HG03571 (cell line): ENCODE measurements around the gene CD27.
"Not testable (repeated sequence)": the region's sequence is repeated elsewhere in the genome, so short reads cannot be mapped to it uniquely, and the experiment has no call there.

Source experiments
- ATAC-seq: cut with Tn5 transposase; IDR thresholded peaks from one replicate; pipeline ENCODE4 v1.9.1; 2021; ENCODE audit not compliant: unreplicated experiment

Gene CD27

DNA sequence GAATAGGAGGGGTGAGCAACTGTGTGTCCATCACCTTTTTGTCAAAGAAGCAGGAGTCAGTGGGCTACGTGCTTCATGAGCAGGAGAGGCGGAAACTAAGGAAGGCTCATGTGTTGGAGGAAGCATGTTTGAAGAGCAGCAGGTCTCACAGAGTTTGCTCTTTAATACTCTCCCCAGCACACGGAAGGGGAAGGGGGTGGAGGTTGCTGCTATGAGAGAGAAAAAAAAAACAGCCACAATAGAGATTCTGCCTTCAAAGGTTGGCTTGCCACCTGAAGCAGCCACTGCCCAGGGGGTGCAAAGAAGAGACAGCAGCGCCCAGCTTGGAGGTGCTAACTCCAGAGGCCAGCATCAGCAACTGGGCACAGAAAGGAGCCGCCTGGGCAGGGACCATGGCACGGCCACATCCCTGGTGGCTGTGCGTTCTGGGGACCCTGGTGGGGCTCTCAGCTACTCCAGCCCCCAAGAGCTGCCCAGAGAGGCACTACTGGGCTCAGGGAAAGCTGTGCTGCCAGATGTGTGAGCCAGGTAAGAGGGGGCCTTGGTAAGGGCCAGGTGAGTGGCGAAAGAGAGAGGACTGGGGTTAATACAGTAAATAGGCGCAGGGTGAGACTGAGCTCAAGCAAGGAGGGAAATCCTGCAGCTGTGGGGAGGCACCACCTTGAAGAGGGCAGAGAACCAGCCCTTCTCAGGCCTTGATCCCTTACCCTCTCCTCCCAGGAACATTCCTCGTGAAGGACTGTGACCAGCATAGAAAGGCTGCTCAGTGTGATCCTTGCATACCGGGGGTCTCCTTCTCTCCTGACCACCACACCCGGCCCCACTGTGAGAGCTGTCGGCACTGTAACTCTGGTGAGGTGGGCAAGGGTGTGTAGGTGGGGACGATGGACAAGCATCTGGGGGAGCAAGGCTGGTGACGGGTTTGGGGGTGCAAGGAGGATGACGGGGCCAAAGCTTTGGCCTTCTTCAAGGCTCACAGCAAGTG, at the start of gene CD27:
TSS of gene CD27 (plus strand) at position 252 of the 985 bp plus-strand sequence. CDS start at position 393, 141 bp downstream.
- ATAC-seq = no peak

DNA sequence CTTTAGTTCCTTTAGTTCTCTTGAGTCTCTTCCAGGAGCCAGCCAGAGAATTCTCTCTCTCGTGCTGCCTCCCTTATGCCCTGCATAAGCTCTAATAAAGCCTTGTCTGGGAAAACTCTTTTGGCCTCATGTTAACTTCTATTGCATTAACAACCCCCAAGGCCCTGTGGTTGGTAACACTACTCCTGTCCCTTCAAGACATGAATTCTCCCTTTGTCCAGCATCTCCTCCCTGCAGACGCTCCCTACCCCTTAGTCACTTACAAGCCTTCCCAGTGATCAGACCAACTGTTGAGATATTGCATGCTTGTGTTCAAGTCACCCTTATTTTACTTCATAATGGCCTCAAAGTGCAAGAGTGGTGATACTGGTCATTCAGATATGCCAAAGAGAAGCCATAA, 48.7 kb upstream of the CD27 start:
- ATAC-seq = no peak

GRCh38 chr12:6399884-6400644, 44.7 kb upstream of the CD27 start:
- no peak for ATAC-seq

GRCh38 chr12:6404390-6404789, 40.4 kb upstream of the CD27 start:
- no peak for ATAC-seq

DNA sequence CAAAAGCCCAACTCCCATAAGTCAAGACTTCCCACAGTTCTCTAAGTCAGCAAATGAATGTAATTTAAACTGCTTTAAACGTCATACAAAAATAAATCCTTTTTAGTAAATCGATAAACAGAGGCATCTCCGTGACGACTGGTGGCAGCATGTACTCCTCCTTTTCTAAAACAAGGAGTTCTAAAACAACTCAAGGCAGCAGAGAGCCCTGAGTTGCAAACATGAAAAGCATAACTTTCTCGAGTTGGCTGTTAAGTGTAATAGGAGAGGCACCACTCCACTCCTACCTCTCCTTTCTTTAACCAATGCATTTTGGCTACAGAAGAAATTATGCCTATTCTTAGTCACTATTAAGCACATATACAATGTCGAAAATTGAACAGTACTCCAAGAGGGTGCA, 38.8 kb upstream of the CD27 start:
- no peak for ATAC-seq

- ATAC-seq = no peak
Observed at GRCh38 chr12:6407236-6407954, 37.4 kb upstream of the CD27 start.

GRCh38 chr12:6416596-6416995, 28.2 kb upstream of the CD27 start:
- no peak for ATAC-seq

- ATAC-seq = no peak
Observed at GRCh38 chr12:6418796-6419195, 26.0 kb upstream of the CD27 start.

- no peak for ATAC-seq
Observed at GRCh38 chr12:6420364-6420763, 24.4 kb upstream of the CD27 start.

DNA sequence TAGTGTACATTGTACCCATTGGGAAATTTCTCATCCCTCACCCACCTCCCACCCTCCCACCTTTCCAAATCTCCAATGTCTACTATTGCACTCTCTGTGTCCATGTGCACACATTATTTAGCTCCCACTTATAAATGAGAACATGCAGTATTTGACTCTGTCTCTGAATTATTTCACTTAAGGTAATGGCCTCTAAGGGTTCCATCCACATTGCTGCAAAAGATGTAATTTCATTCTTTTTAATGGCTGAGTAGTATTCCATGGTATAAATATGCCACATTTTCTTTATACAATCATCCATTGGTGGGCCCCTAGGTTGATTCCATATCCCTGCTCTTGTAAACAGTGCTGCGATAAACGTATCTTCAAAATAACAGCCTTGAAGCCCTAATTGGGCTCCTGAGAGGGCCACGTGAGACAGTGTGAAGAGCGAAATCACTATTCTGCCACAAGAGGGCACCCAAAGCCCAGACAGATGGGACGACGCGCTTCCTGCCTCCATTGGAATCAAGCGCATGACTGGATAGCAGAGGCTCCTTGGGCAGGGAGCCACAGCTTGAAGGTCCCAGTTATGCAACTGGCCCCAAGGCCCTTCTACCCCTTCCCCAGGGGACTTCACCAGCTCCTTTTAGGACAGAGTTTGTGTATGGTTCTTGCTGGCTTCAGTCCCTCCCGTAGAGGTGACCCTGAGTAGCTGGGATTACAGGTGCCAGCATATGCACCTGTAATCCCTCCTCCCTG, 21.3 kb upstream of the CD27 start:
- peak; percentile 56 for ATAC-seq

GRCh38 chr12:6424008-6424347, 20.8 kb upstream of the CD27 start:
- no peak for ATAC-seq

GRCh38 chr12:6424866-6425265, 19.9 kb upstream of the CD27 start:
- no peak for ATAC-seq

GRCh38 chr12:6425590-6426531, 18.9 kb upstream of the CD27 start:
- no peak for ATAC-seq

DNA sequence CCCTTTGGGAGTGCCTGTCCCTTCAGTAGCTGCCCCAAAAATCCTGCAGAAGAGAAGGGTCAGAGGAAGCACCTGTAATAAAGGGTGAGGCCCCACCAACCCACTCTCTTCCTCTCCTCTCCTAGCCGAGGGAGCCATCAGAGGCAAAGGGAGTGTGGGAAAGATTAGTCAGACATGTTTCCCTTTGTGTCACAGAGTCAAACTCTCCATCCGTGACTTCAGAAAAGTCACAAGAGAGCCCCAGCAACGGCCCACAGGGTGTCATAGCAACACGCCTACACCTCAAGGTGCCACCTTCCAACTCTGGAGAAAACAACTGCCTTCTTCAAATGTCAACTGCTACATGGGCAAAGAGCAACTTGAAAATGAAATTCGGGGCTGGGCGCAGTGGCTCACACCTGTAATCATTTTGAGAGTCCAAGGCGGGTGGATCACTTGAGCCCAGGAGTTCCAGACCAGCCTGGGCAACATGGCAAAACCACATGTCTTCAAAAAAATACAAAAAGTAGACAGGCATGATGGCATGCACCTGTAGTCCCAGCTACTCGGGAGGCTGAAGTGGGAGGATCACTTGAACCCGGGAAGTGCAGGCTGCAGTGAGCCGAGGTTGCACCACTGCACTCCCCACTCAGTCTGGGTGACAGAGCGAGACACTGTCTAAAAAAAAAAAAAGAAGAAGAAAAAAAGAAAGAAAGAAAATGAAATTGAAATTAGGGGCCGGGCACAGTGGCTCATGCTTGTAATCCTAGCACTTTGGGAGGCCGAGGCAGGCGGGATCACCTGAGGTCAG, 17.7 kb upstream of the CD27 start:
- peak; percentile 49 for ATAC-seq

GRCh38 chr12:6427796-6428195, 17.0 kb upstream of the CD27 start:
- ATAC-seq = not testable (repeated sequence)

DNA sequence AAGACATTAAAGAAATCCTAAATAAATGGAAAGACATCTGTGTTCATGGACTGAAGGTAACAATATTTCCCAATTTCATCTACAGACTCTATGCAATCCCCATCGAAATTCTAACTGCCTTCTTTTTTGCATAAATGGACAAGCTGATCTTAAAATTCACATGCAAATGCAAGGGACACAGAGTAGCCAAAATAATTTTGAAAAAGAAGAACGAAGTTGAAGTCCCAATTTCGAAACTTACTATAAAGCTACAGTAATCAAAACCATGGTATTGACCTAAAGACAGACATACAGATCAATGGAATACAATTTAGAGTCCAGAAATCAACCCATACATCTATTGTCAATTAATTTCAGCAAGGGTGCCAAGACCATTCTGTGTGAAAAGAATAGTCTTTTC, 16.4 kb upstream of the CD27 start:
- no peak for ATAC-seq

- no peak for ATAC-seq
Observed at GRCh38 chr12:6430124-6430989, 14.4 kb upstream of the CD27 start.

DNA sequence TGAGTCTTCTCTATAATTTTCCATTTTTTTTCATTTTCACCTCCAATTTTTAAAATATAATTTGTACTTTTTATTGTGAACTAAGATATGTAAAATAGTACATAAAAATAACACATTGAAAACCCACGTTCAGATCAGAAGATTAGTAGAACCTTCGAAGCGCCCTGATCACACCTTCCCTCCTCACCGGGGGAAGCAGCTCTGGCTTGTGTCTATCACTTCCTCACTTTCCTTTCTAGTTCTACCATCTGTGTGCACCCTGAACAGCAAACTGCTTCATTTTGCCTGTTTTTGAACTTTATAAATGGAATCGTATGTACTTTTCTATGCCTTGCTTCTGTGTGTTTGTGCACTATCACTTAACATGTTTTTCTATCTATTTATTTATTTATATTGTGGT, 11.8 kb upstream of the CD27 start:
- ATAC-seq = no peak
